Ovary (tissue), 9 donors: ENCODE data around the gene UGT1A7. TPM values are rescaled to one million over a fixed set of nuclear protein-coding genes. Genes with fewer than 3 reads are reported as not detected.

Source experiments
- DNase-seq, 5 donors: peaks; one replicate each; pipeline ENCODE4 v3.0.0-alpha.2; 2019 to 2020
- H3K27ac ChIP-seq, 2 donors: fragments of 200-600 bp; one replicate each; pipeline versions ENCODE4 v1.5.1 to v1.8.0; 2019 to 2022
- H3K27me3 ChIP-seq: fragments of 200-600 bp; one replicate; pipeline ENCODE4 v1.8.0; 2022
- H3K36me3 ChIP-seq: fragments of 200-600 bp; sonication (generic); one replicate; pipeline ENCODE4 v1.5.1; 2019
- H3K4me1 ChIP-seq: one replicate; pipeline ENCODE4 v1.8.1; 2013; ENCODE audit warnings: mild to moderate bottlenecking, moderate library complexity; ENCODE audit not compliant: insufficient read depth
- H3K4me3 ChIP-seq: fragments of 200-600 bp; sonication (generic); one replicate; pipeline ENCODE4 v1.5.1; 2017
- H3K9me3 ChIP-seq, 2 donors: fragments of 200-600 bp in 1 of 2; sonication (generic) in 1 of 2; one replicate each; pipeline versions ENCODE4 v1.5.1 to v1.8.1; 2013 to 2019; ENCODE audit warnings: mild to moderate bottlenecking in 1 of 2, moderate library complexity in 1 of 2
- CTCF ChIP-seq, 3 donors: fragments of 450-650 bp in 2 of 3; fragments of 200-600 bp in 1 of 3; IDR thresholded peaks; one replicate each; pipeline versions ENCODE4 v1.5.1 to v1.8.0; 2016 to 2022; ENCODE audit warnings: antibody characterized with exemption in 3 of 3, mild to moderate bottlenecking in 1 of 3
- EP300 ChIP-seq: sonication (generic); formaldehyde crosslinking; IDR thresholded peaks from one replicate; pipeline ENCODE4 v1.6.1; 2017; ENCODE audit warnings: antibody characterized with exemption
- POLR2A ChIP-seq: fragments of 450-650 bp; IDR thresholded peaks from one replicate; pipeline ENCODE4 v1.6.1; 2017; ENCODE audit warnings: antibody characterized with exemption, mild to moderate bottlenecking, moderate library complexity
- WGBS, 3 donors: extraction: QIAGEN DNeasy Blood & Tissue Kit in 1 of 3; methylation state at CpG; one replicate each; pipeline versions ENCODE4 v1.1.5 to v1.1.7; 2013 to 2017; 5-methylcytosine and 5-hydroxymethylcytosine counted together
- intact Hi-C, 4 donors: fragments of 100-400 bp; cut with DNase I; formaldehyde crosslinking; loops; one replicate each; pipeline versions ENCODE4 v1.11.0 to v1.15.1; 2022 to 2023
- polyA plus RNA-seq, 2 donors: library from polyadenylated mRNA; stranded (reverse); fragments of 200-250 nt in 1 of 2; fragments of 350-450 nt in 1 of 2; fragmentation: Illumina TruSeq in 1 of 2; extraction: RNeasy Lipid Tissue Mini Kit (QIAGEN cat#74804) in 1 of 2; gene quantifications; one replicate each; pipeline ENCODE4 v1.2.3, GENCODE V29; 2013 to 2014
- total RNA-seq, 7 donors: library from RNA; depleted of rRNA in 2 of 7; stranded (reverse); fragments of >200 nt in 2 of 7; fragmentation: NEBNext Ultra II Directional in 3 of 7; extraction: Animal tissue kit (Norgen Biotek cat#: 25700) in 3 of 7; gene quantifications; one replicate each; pipeline versions ENCODE4 v1.1.0 to v1.2.4, GENCODE V29; 2016 to 2023
- donor health status: DM: no; HTN: no; CAD: no; lungs with moderate emphysema.
- donor health status: DM: no; HTN: no; CAD: no.
- donor health status: Bipolar disorder and iron deficiency.
- donor health status: DM: yes; HTN: yes; CAD: no.
- donor health status: DM: no; HTN: no; CAD: no.
- donor health status: DM: yes; HTN: yes; CAD: no.

The UGT1A7 gene
- total and polyA plus RNA-seq, 9 donors, result not detected

GRCh38 chr2:233817995-233818638 is 136.4 kb downstream of the UGT1A7 start:
- 88 to 93% (median 89%) methylated on average over 11 of the region's 11 CpGs for WGBS, 3 donors
- Histone ChIP-seq H3K27me3 (no peaks in the 10 kb centered on the region), H3K4me1 (no peaks in the 10 kb centered on the region), H3K9me3 (no peaks in the 10 kb centered on the region), H3K36me3 (no peaks in the 10 kb centered on the region), H3K4me3 (no peak overlapping the region), H3K27ac (no peak overlapping the region)
- no peak for DNase-seq
- intact Hi-C loops, result no loop called here
- TF ChIP-seq POLR2A (no peak), EP300 (no peak), CTCF (IDR thresholded peaks at IDR 0.05) (no peak)

DNA sequence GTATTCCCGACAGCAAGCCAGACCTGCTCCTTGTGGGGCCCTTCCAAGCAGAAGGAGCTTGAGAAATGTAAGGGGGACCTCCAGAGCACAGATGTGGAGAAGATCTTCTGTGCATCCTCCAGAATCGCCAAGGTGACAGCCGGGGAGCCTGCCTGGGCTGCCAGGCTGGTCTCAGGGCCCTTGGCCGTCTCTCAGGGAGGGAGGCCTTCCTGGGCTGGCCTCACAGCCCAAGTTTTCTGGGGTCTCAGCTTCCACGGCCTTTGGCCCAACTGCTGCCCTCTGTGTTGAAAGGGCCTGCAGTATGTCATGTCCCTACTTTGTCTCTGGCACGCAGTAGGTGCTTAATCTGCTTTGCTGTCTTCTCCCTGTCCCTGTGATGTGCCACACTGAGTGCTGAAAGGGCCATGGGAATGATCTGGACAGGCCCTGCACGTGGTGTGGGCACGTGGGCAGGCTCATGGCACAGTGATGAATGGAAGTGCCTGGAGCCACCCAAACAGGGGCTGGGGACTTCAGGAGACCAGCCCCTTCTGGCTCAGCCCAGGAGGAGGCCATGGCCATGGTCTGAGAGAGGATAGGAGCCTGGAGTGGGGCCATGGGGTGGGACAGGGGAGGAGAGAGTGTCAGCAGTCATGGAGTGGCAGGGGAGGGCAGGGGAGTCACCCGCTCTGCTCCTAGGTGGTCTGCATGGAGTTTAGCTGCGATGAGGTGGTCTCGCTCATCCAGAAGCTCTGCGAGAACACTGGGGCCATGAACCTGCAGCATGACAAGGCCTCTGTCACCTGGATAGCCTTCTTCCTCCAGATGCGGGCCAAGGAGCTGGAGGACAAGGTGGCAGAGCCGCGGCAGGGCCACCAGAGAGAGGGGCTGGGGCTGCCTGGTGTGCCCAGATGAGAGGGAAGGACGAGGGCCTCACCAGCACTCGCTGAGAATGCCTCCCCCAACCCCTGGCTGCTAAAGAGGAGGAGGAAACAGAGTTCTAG is 137.2 kb downstream of the UGT1A7 start:
- H3K9me3 ChIP-seq, result no peaks in the 10 kb centered on the region
- intact Hi-C loops, result no loop called here
- DNase-seq, result no peak
- no peaks in the 10 kb centered on the region for H3K36me3 ChIP-seq
- no peak overlapping the region for H3K4me3 ChIP-seq
- no peaks in the 10 kb centered on the region for H3K27me3 ChIP-seq
- no peak for TF ChIP-seq CTCF (IDR thresholded peaks at IDR 0.05)
- no peak for TF ChIP-seq EP300
- no peak for TF ChIP-seq POLR2A
- no peak overlapping the region for H3K27ac ChIP-seq
- no peaks in the 10 kb centered on the region for H3K4me1 ChIP-seq
- WGBS, 3 donors, result 70 to 72% (median 71%) methylated on average over 17 of the region's 17 CpGs

- intact Hi-C loops, result no loop called here
- DNase-seq, result no peak
- Histone ChIP-seq H3K4me3 (no peak overlapping the region), H3K36me3 (no peaks in the 10 kb centered on the region), H3K9me3 (no peaks in the 10 kb centered on the region), H3K27ac (no peak overlapping the region), H3K27me3 (no peaks in the 10 kb centered on the region), H3K4me1 (no peaks in the 10 kb centered on the region)
- TF ChIP-seq CTCF (IDR thresholded peaks at IDR 0.05) (no peak), EP300 (no peak), POLR2A (no peak)
- 82 to 86% (median 83%) methylated on average over 18 of the region's 18 CpGs for WGBS, 3 donors
These were observed 138.4 kb downstream of the UGT1A7 start for GRCh38 chr2:233819884-233820773.

DNA sequence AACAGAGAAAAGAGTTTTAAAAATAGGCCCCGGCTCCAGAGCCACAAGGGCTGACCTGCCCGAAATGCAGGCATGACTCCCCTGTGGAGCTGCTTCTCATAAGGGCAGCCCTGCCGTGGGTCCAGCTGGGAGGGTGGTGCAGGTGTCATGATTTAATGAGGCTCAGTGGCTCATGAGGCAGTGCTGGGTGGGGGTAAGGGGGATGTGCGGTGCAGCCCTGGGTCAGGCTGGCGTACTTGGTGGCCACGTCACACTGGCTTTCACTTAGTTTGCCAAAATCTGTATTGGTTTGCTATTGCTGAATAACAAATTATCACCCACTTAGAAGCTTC is 139.0 kb downstream of the UGT1A7 start:
- TF ChIP-seq CTCF (IDR thresholded peaks at IDR 0.05) (no peak), POLR2A (no peak), EP300 (no peak)
- Histone ChIP-seq H3K4me3 (no peak overlapping the region), H3K36me3 (no peaks in the 10 kb centered on the region), H3K27me3 (no peaks in the 10 kb centered on the region), H3K27ac (no peak overlapping the region), H3K4me1 (no peaks in the 10 kb centered on the region), H3K9me3 (no peaks in the 10 kb centered on the region)
- intact Hi-C loops, result no loop called here
- 75 to 77% (median 75%) methylated on average over 6 of the region's 6 CpGs for WGBS, 3 donors
- no peak for DNase-seq
